HEK293 (cell line): Measurements from ENCODE around the gene SLC2A2.
A peak's percentile ranks its signal among the peaks of the same experiment; 100 is the strongest.

Experiments
- CTCF ChIA-PET: fragments of 350-600 bp; formaldehyde crosslinking; extraction: SDS; loops from one replicate; lab custom pipeline; 2021; ENCODE audit warnings: antibody characterized with exemption; lab: Yijun Ruan, JAX
- POLR2A ChIA-PET: fragments of 300-600 bp; formaldehyde crosslinking; extraction: SDS; loops from one replicate; lab custom pipeline; 2020; ENCODE audit warnings: antibody characterized with exemption, inconsistent platforms; lab: Yijun Ruan, JAX
- H3K27ac ChIP-seq: fragments of 200-500 bp; sonication (Bioruptor generic); 2 replicates; pipeline ENCODE4 v1.5.1; 2014; ENCODE audit warnings: low read depth, low read length, control low read depth, inconsistent platforms; ENCODE audit errors: extremely low read depth
- H3K36me3 ChIP-seq, 2 experiments: fragments of 200-500 bp in 1 of 2; sonication (Bioruptor generic) in 1 of 2; 1 replicate in 1 of 2; 2 replicates in 1 of 2; pipeline ENCODE4 v1.5.1; 2014 to 2017; ENCODE audit warnings: inconsistent platforms in 2 of 2, low read length in 2 of 2; ENCODE audit not compliant: control insufficient read depth in 2 of 2, insufficient read depth in 1 of 2
- H3K4me1 ChIP-seq: fragments of 200-500 bp; sonication (Bioruptor generic); 2 replicates; pipeline ENCODE4 v1.5.1; 2014; ENCODE audit warnings: mild to moderate bottlenecking, low read length, inconsistent platforms; ENCODE audit not compliant: control insufficient read depth, insufficient read depth
- H3K4me3 ChIP-seq: 2 replicates; pipeline ENCODE4 v1.5.1; 2011; ENCODE audit warnings: low read depth, mild to moderate bottlenecking, control low read depth, low read length, moderate library complexity
- H3K9me3 ChIP-seq: fragments of 200-500 bp; sonication (Bioruptor generic); 2 replicates; pipeline ENCODE4 v1.5.1; 2014; ENCODE audit warnings: low read depth, low read length, inconsistent platforms; ENCODE audit not compliant: control insufficient read depth, insufficient read depth
- ATF2 ChIP-seq: fragments of 450-650 bp; formaldehyde crosslinking; IDR thresholded peaks from 2 replicates; pipeline ENCODE4 v1.5.1; 2016; ENCODE audit warnings: missing biosample characterization, missing genetic modification characterization, low read depth
- KLF8 ChIP-seq: fragments of 450-650 bp; formaldehyde crosslinking; IDR thresholded peaks from 2 replicates; pipeline ENCODE4 v1.5.1; 2016; ENCODE audit warnings: missing biosample characterization, missing genetic modification characterization
- REPIN1 ChIP-seq: fragments of 450-650 bp; formaldehyde crosslinking; IDR thresholded peaks from 2 replicates; pipeline ENCODE4 v1.5.1; 2017; ENCODE audit warnings: missing biosample characterization, missing genetic modification characterization, low read depth
- ZNF132 ChIP-seq: fragments of 450-650 bp; formaldehyde crosslinking; IDR thresholded peaks from 2 replicates; pipeline ENCODE4 v1.5.1; 2017; ENCODE audit warnings: missing biosample characterization, missing genetic modification characterization, borderline replicate concordance
- ZNF140 ChIP-seq: fragments of 450-650 bp; formaldehyde crosslinking; IDR thresholded peaks from 2 replicates; pipeline ENCODE4 v1.5.1; 2016; ENCODE audit warnings: missing biosample characterization, missing genetic modification characterization
- ZNF221 ChIP-seq: fragments of 450-650 bp; formaldehyde crosslinking; IDR thresholded peaks from 2 replicates; pipeline ENCODE4 v1.5.1; 2017; ENCODE audit warnings: missing biosample characterization, missing genetic modification characterization, borderline replicate concordance
- ZNF302 ChIP-seq: fragments of 450-650 bp; formaldehyde crosslinking; IDR thresholded peaks from 2 replicates; pipeline ENCODE4 v1.5.1; 2016; ENCODE audit warnings: missing biosample characterization, missing genetic modification characterization, low read depth
- ZNF529 ChIP-seq: fragments of 450-650 bp; formaldehyde crosslinking; IDR thresholded peaks from 2 replicates; pipeline ENCODE4 v1.5.1; 2017; ENCODE audit warnings: missing genetic modification characterization, missing biosample characterization; ENCODE audit not compliant: insufficient replicate concordance
- ZNF530 ChIP-seq: fragments of 450-650 bp; formaldehyde crosslinking; IDR thresholded peaks from 2 replicates; pipeline ENCODE4 v1.5.1; 2016; ENCODE audit warnings: low read depth, missing biosample characterization, missing genetic modification characterization
- ZNF626 ChIP-seq: fragments of 450-650 bp; sonication (Bioruptor Pico); formaldehyde crosslinking; IDR thresholded peaks from 2 replicates; pipeline ENCODE4 v1.5.1; 2018; ENCODE audit warnings: missing biosample characterization, missing genetic modification characterization, inconsistent platforms
- ZNF776 ChIP-seq: fragments of 450-650 bp; formaldehyde crosslinking; IDR thresholded peaks from 2 replicates; pipeline ENCODE4 v1.5.0; 2017; ENCODE audit warnings: missing biosample characterization, missing genetic modification characterization, borderline replicate concordance
- ZSCAN18 ChIP-seq: fragments of 450-650 bp; formaldehyde crosslinking; IDR thresholded peaks from 2 replicates; pipeline ENCODE4 v1.5.1; 2016; ENCODE audit warnings: missing biosample characterization, missing genetic modification characterization
- TF ChIP-seq, protein P1 (sequence below): fragments of 450-650 bp; formaldehyde crosslinking; conservative IDR thresholded peaks from 2 replicates; pipeline ENCODE4 v1.5.1; 2016; ENCODE audit warnings: low read depth, missing biosample characterization, missing genetic modification characterization
- TF ChIP-seq, protein P2 (sequence below): fragments of 450-650 bp; formaldehyde crosslinking; IDR thresholded peaks from 2 replicates; pipeline ENCODE4 v1.5.1; 2017; ENCODE audit warnings: missing biosample characterization, missing genetic modification characterization

SLC2A2 gene

DNA sequence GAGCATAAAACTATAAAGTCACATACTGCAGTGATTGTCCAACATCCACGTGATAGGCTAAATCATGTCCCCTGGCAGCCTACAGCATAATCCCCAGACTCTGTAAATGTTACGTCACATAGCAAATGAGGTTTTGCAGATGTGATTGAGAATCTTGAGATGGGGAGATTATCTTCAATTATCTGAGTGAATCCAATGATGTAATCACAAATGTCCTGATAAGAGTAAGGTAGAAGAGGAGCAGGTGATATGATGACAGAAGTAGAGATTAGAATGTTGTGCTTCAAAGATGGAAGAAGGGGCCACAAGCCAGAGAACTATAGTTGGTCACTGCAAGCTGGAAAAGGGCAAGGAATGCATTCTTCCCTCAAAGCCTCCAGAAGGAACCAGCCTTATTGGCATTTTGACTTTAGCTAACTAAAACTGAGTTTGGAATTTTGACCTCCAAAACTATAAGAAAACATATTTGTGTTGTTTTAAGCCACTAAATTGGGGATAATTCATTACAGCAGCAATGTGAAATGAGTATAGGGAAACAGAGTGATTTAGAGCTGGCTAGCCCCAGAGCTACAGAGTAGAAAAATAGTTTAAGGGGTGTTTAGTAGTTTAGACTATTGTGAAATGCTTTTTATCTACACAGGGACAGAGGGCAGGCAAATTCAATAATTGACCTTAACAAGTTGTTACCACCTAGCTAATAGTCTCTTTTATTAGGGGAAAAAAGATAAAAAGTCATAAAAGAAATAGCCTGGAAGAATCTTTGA lies 15.2 kb downstream of the SLC2A2 start:
- H3K27ac ChIP-seq, result no peak overlapping the region
- TF ChIP-seq ZNF302 (tag by site-specific recombination), result no peak
- TF ChIP-seq ATF2 (tag by site-specific recombination), result peak; percentile 62; the same call in 1 of the 2 replicates
- TF ChIP-seq, all 188 proteins: peak for 1
- Histone ChIP-seq H3K9me3 (no peaks in the 10 kb centered on the region), H3K4me1 (no peaks in the 10 kb centered on the region), H3K36me3 (no peaks in the 10 kb centered on the region), H3K4me3 (no peak overlapping the region)
- ChIA-PET POLR2A (interaction anchor here (0.8 kb wide), 1 partner anchor 11 kb away, joined by 3 read pairs; no protein-coding TSS in a partner anchor), CTCF (no interaction called here)

DNA sequence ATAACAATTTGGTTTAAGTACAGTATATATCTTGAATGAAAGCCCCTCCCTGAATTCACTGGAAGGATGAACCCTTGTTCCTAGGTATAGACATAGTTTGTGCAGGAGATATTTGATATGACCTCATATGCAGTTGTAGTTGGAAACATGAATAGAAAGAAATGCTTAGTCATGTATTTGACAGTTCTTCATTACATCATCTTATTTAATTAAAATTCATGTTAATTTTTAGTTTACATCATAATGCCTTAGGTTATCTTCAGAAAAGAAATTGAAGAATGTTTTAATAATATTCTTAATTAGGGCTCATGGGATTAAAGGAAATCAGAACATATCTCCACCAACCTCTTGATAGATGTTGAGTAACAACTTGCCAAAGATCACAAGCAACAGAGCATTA lies 19.2 kb downstream of the SLC2A2 start:
- Histone ChIP-seq H3K27ac (no peak overlapping the region), H3K36me3 (no peaks in the 10 kb centered on the region), H3K4me1 (no peaks in the 10 kb centered on the region), H3K4me3 (no peak overlapping the region), H3K9me3 (no peaks in the 10 kb centered on the region)
- ChIA-PET CTCF (no interaction called here), POLR2A (no interaction called here)
- TF ChIP-seq ATF2 (tag by site-specific recombination) (peak; percentile 76), ZNF776 (no peak)

DNA sequence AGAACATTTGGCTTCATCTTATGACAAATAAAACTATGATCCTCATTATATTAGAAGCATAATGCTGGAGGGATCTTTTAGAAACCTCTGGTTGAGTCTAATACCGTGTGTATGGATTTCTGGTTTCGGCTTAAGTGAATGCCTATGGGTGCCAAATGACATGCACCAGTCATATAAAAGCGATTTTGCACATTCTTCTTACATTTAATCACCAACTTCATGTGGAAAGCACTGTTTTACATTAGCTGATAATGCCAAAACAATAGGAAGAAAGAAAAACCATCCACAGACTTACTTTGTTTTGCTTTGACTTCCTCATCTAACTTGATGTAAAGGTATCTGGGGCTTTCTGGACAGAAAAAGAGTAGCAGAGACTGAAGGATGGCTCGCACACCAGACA lies 20.9 kb downstream of the SLC2A2 start:
- no peaks in the 10 kb centered on the region for H3K4me1 ChIP-seq
- H3K27ac ChIP-seq, result no peak overlapping the region
- H3K4me3 ChIP-seq, result no peak overlapping the region
- ChIA-PET CTCF (interaction anchor here (1.6 kb wide), 1 partner anchor 12 kb away, joined by 5 read pairs; no protein-coding TSS in a partner anchor), POLR2A (no interaction called here)
- no peaks in the 10 kb centered on the region for H3K36me3 ChIP-seq
- no peaks in the 10 kb centered on the region for H3K9me3 ChIP-seq
- TF ChIP-seq, protein P1, sequence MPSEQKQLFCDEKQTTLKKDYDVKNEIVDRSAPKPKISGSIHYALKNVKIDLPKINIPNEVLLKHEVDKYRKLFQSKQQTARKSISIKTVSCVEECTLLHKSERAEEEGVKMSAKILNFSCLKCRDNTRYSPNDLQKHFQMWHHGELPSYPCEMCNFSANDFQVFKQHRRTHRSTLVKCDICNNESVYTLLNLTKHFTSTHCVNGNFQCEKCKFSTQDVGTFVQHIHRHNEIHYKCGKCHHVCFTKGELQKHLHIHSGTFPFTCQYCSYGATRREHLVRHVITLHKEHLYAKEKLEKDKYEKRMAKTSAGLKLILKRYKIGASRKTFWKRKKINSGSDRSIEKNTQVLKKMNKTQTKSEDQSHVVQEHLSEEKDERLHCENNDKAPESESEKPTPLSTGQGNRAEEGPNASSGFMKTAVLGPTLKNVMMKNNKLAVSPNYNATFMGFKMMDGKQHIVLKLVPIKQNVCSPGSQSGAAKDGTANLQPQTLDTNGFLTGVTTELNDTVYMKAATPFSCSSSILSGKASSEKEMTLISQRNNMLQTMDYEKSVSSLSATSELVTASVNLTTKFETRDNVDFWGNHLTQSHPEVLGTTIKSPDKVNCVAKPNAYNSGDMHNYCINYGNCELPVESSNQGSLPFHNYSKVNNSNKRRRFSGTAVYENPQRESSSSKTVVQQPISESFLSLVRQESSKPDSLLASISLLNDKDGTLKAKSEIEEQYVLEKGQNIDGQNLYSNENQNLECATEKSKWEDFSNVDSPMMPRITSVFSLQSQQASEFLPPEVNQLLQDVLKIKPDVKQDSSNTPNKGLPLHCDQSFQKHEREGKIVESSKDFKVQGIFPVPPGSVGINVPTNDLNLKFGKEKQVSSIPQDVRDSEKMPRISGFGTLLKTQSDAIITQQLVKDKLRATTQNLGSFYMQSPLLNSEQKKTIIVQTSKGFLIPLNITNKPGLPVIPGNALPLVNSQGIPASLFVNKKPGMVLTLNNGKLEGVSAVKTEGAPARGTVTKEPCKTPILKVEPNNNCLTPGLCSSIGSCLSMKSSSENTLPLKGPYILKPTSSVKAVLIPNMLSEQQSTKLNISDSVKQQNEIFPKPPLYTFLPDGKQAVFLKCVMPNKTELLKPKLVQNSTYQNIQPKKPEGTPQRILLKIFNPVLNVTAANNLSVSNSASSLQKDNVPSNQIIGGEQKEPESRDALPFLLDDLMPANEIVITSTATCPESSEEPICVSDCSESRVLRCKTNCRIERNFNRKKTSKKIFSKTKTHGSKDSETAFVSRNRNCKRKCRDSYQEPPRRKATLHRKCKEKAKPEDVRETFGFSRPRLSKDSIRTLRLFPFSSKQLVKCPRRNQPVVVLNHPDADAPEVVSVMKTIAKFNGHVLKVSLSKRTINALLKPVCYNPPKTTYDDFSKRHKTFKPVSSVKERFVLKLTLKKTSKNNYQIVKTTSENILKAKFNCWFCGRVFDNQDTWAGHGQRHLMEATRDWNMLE (tag by site-specific recombination), result no peak
- no peak for TF ChIP-seq ZNF626 (tag by site-specific recombination)
- TF ChIP-seq ZNF132 (tag by site-specific recombination), result no peak
- TF ChIP-seq KLF8 (tag by site-specific recombination), result no peak
- TF ChIP-seq ZNF530, result no peak
- TF ChIP-seq, protein P2, sequence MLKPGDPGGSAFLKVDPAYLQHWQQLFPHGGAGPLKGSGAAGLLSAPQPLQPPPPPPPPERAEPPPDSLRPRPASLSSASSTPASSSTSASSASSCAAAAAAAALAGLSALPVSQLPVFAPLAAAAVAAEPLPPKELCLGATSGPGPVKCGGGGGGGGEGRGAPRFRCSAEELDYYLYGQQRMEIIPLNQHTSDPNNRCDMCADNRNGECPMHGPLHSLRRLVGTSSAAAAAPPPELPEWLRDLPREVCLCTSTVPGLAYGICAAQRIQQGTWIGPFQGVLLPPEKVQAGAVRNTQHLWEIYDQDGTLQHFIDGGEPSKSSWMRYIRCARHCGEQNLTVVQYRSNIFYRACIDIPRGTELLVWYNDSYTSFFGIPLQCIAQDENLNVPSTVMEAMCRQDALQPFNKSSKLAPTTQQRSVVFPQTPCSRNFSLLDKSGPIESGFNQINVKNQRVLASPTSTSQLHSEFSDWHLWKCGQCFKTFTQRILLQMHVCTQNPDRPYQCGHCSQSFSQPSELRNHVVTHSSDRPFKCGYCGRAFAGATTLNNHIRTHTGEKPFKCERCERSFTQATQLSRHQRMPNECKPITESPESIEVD (tag by site-specific recombination), result no peak
- TF ChIP-seq ZNF140 (tag by site-specific recombination), result no peak
- no peak for TF ChIP-seq ZSCAN18 (tag by site-specific recombination)
- no peak for TF ChIP-seq ZNF529
- no peak for TF ChIP-seq REPIN1 (tag by site-specific recombination)
- no peak for TF ChIP-seq ZNF221 (tag by site-specific recombination)
